Stimulated activated CD8-positive, alpha-beta memory T cell treated with anti-CD3 and anti-CD28 coated beads, Interleukin-4, amount 100 ng/mL, for 24 hours (primary cell): ENCODE measurements around the gene RPUSD3.

Experiments used
- DNase-seq: peaks from one replicate; pipeline ENCODE4 v3.0.0-alpha.2; 2020; ENCODE audit warnings: low read depth

The RPUSD3 gene

DNA sequence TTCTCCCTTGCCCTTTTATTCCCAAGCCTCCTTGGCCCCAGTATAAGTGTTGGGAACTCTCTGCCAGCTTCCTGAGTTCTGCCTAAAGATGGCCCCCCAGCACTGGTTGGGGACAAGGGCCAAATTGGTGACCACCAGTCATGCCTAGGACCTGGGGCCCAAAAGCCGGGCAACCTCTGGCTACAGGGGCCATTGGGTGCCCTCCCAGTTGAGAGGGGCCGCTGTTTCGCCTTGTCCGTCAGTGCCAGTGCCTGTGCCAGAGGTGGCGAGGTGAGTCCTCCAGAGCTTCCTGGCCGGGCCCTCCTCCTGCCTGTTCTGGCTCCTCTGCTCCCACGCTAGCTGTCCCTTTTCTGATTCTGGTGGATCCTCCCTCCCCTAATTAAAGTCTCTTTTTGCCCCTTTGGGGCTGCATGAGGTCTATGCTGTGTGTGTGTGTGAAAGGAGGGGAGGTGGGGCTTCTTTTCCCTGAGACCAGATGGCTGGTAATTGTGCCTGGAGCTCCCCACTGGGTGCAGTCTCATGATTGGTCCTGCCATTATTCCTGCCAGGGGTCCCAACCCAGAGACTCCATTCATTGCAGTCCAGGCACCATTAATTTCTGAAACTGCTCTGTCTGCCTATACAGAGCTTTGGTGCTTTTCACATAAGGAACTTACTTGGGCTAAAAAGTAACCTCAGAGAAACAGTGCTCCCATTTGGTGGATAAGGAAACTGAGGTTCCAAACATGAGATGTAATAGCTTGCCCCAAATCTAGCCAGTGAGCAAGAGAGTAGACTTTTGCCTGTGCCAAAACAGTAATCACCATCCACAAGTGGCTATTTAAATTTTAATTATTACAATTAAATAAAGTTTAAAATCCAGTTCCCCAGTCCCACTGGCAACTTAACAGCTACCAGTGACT, 36.9 kb downstream of the RPUSD3 start:
- DNase-seq = no peak

DNA sequence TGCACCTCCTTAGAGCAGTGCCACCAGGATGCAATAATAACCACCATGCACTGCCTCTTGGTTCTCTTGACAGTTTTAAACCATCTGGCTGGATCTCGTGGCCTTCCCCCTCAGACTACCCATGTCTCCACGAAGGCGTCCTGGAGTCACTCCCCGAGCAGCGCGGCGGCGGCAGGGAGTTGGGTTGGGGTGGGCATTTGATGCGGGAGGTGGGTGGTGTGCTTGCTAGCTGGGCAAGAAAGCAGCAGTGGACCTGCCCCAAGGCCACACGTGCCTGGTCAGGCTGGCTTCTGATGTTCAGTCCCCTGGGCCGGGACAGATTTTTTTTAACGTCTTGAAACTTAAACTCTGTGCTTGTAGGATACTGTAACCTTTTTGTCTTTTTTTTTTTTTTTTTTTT, 37.7 kb downstream of the RPUSD3 start:
- DNase-seq = no peak

DNA sequence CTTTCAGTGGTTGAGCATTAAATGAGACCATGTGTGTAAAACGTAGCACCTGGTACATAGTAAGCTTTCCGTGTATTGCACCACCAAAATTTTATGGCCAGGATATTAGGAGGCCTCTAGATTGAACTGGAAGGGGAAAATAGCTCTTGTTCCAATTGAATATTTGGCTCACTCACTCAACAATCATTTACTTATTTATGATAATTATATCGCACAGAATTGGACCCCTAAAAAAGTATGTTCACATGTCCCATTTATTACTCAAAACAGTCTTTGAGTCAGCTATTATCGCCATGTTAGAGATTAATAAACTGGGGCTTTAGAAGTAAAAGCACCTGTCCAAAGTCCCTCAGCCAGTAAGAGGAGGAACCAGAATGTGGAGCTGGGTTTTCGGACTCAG, 38.8 kb downstream of the RPUSD3 start:
- DNase-seq = no peak

DNA sequence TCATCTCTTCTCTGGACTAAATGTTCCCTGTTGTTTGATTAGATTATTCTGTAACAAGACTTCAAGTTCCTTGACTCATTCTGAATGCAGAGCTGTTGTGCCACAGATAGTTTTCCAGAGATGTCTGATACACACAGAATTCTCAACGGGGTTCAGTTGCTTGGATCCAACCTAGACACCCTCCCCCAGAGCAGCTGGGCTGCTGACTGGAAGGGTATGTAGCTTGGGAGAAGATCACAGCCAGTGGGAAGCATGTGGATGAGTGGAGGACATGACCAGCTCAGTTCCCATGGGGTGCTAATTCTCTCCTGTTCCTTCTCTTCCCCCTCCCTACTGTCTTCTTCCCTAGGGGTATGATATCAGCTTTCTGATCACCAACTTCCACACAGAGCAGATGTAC, 40.3 kb downstream of the RPUSD3 start:
- no peak for DNase-seq

DNA sequence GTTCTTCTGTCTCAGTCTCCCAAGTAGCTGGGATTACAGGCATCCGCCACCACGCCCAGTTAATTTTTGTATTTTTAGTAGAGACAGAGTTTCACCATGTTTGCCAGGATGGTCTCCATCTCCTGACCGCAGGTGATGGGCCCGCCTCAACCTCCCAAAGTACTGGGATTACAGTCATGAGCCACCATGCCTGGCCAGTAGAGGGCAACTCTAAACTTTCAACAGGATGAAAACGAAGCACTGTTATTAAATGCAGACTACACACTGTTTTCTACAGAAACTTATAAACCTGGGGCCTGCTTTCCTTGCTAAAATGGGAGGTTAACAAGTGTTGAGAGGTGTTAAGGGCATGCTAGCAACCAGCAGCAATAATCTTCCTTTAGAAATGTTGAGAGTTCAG, 43.3 kb downstream of the RPUSD3 start:
- no peak for DNase-seq

DNA sequence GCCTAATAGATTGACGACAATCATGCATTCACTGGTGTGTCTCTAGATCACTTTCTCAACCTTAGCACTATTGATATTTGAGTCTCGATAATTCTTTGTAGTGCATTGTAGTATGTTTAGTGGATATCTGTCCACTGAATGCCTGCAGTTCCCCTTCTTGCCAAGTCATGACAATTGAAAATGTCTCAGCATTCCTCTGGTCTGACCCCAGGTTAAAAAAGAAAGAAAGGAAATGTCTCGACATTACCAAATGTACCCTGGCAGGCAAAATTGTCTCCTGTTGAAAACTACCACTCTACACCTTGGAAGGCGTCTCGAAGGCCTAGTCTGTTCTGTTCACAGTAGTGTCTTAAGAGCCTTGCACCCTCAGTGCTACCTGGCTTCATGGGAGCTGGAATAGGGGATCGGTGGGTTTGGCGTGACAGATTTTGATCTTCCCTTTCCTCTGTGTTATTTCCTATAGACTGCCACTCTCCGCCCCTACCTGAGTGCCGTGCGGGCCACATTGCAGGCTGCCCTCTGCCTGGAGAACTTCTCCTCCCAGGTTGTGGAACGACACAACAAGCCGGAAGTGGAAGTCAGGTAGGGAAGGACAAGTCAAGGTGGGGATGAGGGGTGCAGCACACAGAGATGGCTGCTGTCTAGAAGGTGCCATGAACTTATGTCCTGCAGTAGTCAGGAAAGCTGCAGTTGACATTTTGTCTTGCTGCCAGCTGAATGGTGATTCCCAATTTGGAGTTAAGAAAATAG, 46.4 kb downstream of the RPUSD3 start:
- DNase-seq = no peak

DNA sequence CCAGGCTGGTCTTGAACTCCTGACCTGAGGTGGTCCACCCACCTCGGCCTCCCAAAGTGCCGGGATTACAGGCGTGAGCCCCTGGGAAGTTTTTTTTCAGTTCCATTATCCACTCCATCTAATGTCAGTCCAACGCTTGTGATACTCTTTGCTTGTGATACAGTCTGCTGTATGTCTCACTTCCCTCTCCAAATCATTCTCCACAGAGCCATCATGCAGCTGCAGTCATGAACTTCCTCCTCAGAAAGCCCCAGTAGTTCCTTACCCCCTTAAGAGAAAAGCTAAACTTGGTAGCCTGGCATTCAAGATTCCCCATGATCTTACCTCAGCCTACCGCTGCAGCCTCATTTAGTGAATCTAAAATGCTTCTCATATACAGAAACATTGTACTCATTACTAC, 48.6 kb downstream of the RPUSD3 start:
- no peak for DNase-seq

DNA sequence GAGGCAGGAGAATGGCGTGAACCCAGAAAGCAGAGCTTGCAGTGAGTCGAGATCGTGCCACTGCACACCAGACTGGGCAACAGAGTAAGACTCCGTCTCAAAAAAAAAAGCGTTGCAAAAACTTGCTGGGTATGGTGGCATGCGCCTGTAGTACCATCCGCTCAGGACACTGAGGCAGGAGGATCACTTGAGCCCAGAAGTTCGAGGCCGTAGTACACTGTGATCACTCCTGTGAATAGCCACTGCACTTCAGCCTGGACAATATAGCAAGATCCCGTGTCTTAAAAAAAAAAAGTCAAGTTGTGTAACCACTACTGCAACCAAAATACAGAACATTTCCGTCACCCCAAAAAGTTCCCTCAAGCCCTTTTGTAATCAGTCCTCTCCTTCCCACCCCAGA, 49.4 kb downstream of the RPUSD3 start:
- DNase-seq = no peak

DNA sequence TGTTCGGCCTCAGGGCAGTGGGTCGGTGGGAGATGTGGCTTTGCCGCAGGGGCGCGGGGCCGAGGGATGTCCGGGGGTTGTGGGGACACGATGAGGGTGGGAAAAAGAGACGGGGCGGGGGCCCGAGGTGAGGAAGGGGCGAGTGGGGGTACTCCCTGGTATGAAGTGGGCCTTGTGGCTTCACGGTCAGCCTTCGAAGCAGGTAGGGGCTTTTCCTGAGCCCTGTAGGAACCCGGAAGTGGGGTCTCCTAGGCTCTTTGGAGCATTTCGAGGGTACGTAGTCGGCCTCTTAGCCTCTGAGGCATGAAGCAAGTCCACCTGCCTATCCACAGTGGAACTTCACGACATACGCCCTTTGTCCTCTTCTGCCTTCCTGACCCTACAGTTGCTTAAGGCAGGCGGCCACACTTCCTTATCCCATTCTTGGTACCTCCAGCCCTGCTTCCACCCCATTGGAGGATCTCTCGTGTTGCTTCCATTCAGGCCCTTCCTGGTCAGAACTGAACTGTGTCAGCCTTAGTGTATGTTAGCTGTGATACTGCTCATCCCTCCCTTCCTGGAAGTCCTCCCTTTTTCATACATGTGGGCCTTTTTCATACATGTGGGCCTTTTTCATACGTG, 50.5 kb downstream of the RPUSD3 start:
- DNase-seq = no peak

DNA sequence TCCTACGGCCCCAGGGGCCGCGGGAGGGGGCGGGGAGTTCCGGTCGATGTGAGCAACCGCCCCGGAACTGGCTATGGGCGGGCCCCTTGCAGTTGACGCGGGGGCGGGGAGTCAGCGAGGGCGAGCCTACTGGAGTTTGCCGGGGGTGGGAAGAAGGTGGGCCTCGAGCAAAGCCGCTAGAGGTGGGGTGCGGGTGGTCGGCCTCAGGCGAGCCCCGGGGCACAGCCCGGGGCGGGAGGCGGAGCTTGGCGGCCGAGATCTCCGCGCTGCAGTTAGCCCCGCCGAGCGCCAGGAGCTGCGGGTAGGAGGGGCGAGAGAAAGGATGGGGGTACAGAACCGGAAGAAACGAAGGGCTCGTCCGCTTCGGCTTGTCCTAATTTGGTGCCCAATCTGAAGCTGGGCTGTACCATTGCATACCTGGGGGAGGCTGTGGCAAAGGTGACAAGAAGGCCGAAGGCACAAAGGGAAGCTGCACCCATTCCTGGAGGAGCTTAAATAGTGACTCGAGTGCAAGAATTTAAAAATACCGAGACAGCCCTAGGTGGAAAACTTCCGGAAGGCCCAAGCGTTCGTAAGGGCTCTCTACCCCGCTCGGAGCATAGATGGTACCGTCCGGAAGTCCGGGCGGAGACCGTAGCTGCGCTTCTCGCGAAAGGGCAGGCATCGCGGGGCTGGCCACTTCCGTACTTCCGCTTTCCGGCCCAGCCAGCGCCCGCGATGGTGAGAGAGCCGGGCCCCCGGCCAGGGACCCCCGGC, 51.2 kb downstream of the RPUSD3 start, which contains the start of the genes ARPC4 and TADA3:
Gene ARPC4, plus strand, starts transcription at position 678 of the 756 bp plus-strand sequence. Its CDS starts 40 bp downstream, at position 718.
Gene TADA3, minus strand, starts transcription at position 69 of the 756 bp plus-strand sequence. CDS start 1,007 bp downstream, outside the sequence.
- DNase-seq = peak; percentile 88

DNA sequence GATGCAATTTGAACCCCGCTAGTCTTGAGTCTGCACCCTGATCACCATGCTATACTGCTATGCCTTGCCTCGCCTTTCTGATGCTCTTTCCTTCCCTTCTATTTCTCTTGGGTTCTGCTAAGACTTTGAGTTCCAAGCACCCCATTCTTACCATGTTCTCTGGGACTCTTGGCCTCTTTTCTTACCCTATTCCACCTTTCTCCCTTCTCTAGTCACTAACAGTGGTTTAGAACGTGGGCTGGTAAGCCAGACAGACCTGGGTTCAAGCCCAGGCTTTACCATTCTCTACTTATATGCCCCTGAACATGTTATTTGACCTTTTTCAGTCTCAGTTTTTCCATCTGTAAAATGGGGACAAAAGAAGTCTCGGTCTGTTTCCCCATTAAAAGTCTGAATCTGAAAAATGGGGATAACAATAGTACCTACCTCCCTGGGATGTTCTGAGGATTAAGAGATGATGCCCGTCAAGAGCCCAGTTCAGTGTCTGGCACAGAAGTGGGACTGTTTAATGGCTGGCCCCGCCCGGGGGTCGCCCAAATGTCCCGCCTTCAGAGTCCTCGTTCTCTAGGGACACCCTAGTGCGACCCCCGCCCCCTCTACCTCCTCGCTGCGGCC, 51.9 kb downstream of the RPUSD3 start:
- no peak for DNase-seq

DNA sequence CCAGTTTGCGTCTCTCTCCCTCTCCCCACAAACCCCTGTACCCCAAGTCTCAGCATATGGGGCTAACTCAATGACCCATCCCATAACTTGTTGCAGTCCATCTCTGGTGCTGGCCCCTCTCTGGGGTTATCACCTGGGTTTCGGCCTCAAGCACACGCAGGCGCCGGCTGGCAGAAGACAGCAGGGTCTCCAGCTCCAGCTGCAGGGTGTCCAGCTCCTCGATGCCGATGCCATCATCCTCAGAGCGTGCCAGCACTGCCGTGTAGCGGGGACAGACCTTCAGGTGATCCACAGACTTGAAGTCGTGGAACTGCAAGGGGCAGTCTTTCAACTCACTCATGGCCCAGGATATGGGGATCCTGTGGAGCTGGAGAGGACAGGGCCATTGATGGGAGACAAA, 52.7 kb downstream of the RPUSD3 start:
- DNase-seq = no peak
